Brain pericyte (primary cell): ENCODE data around the gene PMVK.
A peak's percentile ranks its signal among the peaks of the same experiment; 100 is the strongest.
"Not testable (repeated sequence)": the region's sequence is repeated elsewhere in the genome, so short reads cannot be mapped to it uniquely, and the experiment has no call there.

Experiments
- DNase-seq: peaks from one replicate; pipeline ENCODE4 v3.0.0-alpha.2; 2012; ENCODE audit warnings: low read depth, low spot score

PMVK gene

GRCh38 chr1:154936555-154937084 is at the start of gene PMVK:
Gene PMVK, minus strand, starts transcription at chr1:154936719. Its CDS starts 34 bp downstream, at chr1:154936685.
- peak; percentile 87 for DNase-seq

DNA sequence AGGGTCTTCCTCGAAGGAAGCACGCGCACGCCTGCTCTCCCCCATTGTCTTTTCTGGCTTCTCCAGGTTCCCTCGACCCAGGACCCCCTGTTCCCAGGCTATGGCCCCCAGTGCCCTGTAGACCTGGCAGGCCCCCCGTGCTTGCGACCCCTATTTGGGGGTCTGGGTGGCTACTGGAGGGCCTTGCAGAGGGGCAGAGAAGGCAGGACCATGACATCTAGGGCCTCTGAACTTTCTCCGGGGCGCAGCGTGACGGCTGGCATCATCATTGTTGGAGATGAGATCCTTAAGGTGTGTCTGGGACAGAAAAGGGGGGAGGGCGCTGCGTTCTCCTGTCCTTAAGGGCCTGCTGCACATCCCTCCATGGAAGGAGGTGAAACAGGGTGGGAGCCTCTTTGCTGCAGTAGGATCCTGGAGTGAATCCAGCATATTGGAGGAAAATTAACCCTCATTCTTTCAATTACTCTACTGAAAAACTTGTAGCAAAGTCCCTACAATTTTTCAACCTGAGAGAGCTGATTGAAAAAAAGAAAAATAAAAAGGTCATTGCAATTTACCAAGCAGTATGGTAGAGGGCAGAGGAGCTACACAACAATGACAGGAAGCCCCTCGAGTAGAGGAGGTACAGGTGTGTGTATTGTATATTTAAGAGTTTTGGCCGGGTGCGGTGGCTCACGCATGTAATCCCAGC is 47.4 kb upstream of the PMVK start:
- DNase-seq: no peak

GRCh38 chr1:154982897-154983648 is 46.6 kb upstream of the PMVK start, which contains the start of gene FLAD1:
Gene FLAD1, plus strand, starts transcription at chr1:154983344. Its CDS starts 351 bp downstream, at chr1:154983695.
- peak; percentile 98 for DNase-seq

DNA sequence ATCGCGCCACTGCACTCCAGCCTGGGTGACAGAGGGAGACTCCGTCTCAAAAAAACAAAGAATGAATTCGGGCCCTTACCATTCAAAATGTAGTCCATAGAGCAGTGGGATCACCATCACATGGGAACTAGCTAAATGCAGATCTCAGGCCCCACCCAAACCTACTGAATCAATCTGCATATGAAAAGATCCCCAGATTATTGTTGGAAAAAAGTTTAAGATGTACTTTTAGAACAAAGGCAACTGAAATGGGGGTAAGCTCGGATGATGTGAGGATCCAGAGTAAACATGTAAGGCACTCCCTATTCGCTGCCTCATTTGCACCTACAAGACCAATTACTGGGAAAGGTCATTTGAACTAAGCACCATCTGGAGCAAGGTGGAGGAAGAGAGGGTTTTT is 45.8 kb upstream of the PMVK start:
- DNase-seq: no peak

DNA sequence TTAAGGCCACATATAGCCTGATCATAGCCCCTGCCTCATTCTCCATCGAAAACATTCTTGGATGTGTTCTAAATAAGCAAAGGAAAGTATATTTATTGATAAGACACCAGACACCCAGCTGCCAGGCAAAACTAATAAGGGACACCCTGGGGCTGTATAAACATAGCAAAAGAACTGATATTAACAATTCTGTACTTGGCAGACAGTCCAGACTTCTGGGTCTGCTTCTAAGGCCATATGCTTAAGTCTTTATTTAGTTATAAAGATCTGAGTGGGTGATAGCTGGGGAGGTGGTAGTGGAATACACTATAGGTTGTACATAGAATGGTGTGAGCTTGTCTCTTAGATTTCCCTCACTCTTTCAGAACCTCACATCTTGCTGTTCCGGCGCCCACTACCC is 41.8 kb upstream of the PMVK start:
- DNase-seq: no peak

- DNase-seq: not testable (repeated sequence)
Observed at GRCh38 chr1:154977762-154978161, 41.2 kb upstream of the PMVK start.

DNA sequence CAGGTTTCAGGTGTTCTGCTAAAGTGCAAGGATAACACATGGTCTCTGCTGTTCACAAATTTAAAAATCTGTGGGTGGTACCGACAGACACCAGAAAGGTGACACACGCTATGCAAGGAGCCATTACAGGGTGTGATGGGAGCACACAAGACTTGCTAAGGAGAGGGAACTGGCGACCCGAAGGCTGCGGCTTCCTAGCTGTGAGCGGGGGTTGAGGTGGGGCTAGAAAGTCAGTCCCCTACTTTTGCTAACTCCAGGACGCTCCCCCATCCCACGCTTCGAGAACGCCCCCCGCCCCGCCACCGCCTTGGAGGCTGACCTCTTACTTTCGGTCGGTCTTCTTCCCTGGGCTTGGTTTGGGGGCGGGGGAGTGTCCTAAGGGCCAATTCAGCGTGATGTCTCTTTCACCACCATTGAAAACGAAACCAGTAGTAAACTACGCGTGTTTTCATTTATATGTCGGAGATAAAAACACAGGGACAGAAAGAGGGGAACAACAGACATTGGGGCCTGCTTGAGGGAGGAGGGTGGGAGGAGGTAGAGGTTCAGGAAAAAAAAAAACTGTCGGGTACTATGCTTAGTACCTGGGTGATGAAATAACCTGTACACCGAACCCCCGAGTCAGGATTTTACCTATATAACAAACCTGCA is 39.0 kb upstream of the PMVK start:
- DNase-seq: no peak

DNA sequence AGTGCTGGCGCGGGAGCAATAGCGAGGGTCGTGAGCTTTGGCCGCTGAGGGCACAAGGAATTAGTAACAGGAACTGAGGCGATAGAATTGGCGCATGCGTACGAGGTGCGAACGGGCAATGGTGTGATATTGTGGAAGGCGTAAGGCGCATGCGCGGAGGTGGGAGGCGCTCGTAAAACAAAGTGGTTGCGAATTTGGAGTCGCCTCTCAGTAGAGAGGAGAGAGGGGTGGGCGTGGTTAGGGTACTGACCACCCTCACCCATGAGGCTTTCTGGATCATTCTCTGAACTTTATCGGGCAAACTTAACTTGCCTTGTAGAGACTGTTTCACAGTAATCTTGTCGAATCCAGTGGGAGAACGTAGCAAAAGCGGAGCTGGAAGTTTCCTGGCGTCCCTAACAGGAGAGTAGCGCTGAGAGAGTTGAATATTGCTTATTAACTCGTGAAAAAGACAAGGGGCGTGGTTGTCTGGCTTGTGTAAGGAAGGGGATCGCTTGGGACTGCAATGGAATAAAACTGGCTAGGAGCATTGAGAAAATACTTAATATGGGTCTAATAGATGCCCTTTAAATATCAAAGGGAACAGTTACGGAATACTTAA is 38.4 kb upstream of the PMVK start:
- DNase-seq: no peak

GRCh38 chr1:154974102-154974807 is 37.7 kb upstream of the PMVK start, which contains the start of gene CKS1B:
Gene CKS1B, plus strand, starts transcription at chr1:154974681. Its CDS starts 65 bp downstream, at chr1:154974746.
- peak; percentile 99 for DNase-seq

- DNase-seq: peak; percentile 79
Observed at GRCh38 chr1:154973344-154974101, 37.0 kb upstream of the PMVK start.

GRCh38 chr1:154972517-154973343 is 36.2 kb upstream of the PMVK start:
- DNase-seq: no peak

GRCh38 chr1:154972213-154972516 is 35.6 kb upstream of the PMVK start:
- no peak for DNase-seq

- no peak for DNase-seq
Observed at GRCh38 chr1:154971341-154971998, 35.0 kb upstream of the PMVK start.

DNA sequence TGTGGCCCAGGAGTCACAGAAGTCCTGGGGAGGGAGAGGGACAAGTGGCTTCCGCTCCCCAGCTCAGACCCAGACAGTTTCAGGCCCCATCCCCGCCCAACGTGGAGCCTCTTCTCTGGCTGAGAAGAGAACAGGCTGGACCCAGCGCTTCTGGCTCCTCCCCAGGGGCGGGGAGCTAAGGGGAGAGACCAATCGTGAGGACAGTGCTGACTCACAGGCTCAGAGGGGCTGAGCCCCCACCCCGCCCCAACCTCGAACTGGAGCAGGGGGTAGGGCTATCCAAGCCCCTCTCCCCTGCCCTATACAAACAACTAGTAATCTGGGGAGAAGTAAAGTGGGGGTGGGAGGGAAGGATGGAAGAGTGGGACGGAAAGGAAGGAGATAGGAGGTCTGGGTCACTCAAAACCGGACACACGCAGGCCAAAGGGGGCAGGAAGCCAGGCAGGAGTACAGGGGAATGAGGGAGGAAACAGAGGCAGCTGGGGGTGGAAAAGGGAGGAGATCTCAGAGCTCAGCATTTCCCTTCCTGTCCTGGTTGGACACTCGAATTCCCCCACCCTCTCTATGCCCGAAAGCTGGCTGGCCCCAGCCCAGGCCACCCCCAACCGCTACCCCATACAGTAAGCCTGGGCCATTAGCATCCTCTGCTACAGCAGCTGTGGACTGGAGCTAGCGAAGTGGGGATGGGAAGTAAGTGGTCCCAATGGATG is 34.3 kb upstream of the PMVK start, which contains the start of gene SHC1:
Gene SHC1, minus strand, starts transcription at position 117 of the 710 bp plus-strand sequence. CDS start 221 bp downstream, outside the sequence.
- DNase-seq: peak; percentile 80

- no peak for DNase-seq
Observed at GRCh38 chr1:154969860-154970452, 33.4 kb upstream of the PMVK start.

DNA sequence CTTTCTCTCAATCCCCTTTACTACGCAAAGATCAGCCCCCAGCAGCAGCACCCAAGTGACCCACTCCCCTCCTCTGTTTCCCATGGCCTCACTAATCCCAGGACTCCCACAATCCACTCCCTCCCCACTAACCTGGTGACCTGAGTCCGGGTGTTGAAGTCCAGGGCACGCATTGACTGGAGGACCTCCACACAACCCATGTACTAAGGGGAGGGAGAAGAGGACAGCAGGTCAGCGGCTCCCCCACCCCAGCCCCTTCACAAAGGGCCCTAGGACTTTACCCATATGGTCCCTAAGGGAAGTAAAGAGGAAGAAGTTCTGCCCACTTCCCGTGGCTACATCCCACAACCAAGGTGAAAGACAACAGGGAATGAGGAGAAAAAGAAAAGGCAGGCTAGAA is 32.7 kb upstream of the PMVK start:
- DNase-seq: no peak

- no peak for DNase-seq
Observed at GRCh38 chr1:154968731-154969130, 32.2 kb upstream of the PMVK start.
